ENCODE results near the gene GZMM. TPM values are rescaled to one million over a fixed set of nuclear protein-coding genes. Genes with fewer than 3 reads are reported as not detected.

GZMM gene
- total and polyA plus RNA-seq, 2 of the 13 experiments (the other 11 are each of a cell fraction or from before 2014, with no cell fraction given) = 0.07 TPM; not detected in 1

- TF ChIP-seq, protein P1, sequence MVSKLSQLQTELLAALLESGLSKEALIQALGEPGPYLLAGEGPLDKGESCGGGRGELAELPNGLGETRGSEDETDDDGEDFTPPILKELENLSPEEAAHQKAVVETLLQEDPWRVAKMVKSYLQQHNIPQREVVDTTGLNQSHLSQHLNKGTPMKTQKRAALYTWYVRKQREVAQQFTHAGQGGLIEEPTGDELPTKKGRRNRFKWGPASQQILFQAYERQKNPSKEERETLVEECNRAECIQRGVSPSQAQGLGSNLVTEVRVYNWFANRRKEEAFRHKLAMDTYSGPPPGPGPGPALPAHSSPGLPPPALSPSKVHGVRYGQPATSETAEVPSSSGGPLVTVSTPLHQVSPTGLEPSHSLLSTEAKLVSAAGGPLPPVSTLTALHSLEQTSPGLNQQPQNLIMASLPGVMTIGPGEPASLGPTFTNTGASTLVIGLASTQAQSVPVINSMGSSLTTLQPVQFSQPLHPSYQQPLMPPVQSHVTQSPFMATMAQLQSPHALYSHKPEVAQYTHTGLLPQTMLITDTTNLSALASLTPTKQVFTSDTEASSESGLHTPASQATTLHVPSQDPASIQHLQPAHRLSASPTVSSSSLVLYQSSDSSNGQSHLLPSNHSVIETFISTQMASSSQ (IDR thresholded peaks at IDR 0.05; ENCODE audit: low read depth) = no peak
- TF ChIP-seq, protein P1 (CRISPR knock-in tag; IDR thresholded peaks at IDR 0.05; ENCODE audit: borderline replicate concordance) = 0 out of 2 replicates have a peak, but pooled peaks have one; percentile 35
- no peak for TF ChIP-seq RAD51 (IDR thresholded peaks at IDR 0.05; ENCODE audit: borderline replicate concordance)
- TF ChIP-seq, protein P2, sequence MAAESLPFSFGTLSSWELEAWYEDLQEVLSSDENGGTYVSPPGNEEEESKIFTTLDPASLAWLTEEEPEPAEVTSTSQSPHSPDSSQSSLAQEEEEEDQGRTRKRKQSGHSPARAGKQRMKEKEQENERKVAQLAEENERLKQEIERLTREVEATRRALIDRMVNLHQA (CRISPR knock-in tag; IDR thresholded peaks at IDR 0.05) = no peak
- no peak; the same call in 1 of the 2 replicates for TF ChIP-seq ZNF841 (CRISPR knock-in tag; IDR thresholded peaks at IDR 0.05; ENCODE audit: borderline replicate concordance)
- 0 out of 2 replicates have a peak, but pooled peaks have one; percentile 39 for TF ChIP-seq MEIS1 (CRISPR knock-in tag; IDR thresholded peaks at IDR 0.05; ENCODE audit: borderline replicate concordance)
- no peak for TF ChIP-seq ZFX (CRISPR knock-in tag; IDR thresholded peaks at IDR 0.05; ENCODE audit: low read depth)
- TF ChIP-seq ZNF367 (CRISPR knock-in tag; IDR thresholded peaks at IDR 0.05; ENCODE audit: borderline replicate concordance) = peak; percentile 69; the same call in 1 of the 2 replicates
- no peak; the same call in 1 of the 2 replicates for TF ChIP-seq POGK (CRISPR knock-in tag; conservative IDR thresholded peaks at IDR 0.05)
- no peak for TF ChIP-seq SMAD1 (CRISPR knock-in tag; IDR thresholded peaks at IDR 0.05; ENCODE audit: borderline replicate concordance, low read depth)
- TF ChIP-seq MBD4 (IDR thresholded peaks at IDR 0.05; ENCODE audit: borderline replicate concordance, low read length) = no peak
- no peak for TF ChIP-seq DNMT1 (CRISPR knock-in tag; IDR thresholded peaks at IDR 0.05)
- TF ChIP-seq GABPB1 (CRISPR knock-in tag; IDR thresholded peaks at IDR 0.05) = peak; percentile 57; the same call in 1 of the 2 replicates
- 0 out of 2 replicates have a peak, but pooled peaks have one; percentile 28 for TF ChIP-seq ZNF235 (CRISPR knock-in tag; IDR thresholded peaks at IDR 0.05; ENCODE audit: borderline replicate concordance)
- peak; percentile 73 for TF ChIP-seq ZNF883 (CRISPR knock-in tag; IDR thresholded peaks at IDR 0.05; ENCODE audit: not compliant biosample characterization)
- TF ChIP-seq, protein P3, sequence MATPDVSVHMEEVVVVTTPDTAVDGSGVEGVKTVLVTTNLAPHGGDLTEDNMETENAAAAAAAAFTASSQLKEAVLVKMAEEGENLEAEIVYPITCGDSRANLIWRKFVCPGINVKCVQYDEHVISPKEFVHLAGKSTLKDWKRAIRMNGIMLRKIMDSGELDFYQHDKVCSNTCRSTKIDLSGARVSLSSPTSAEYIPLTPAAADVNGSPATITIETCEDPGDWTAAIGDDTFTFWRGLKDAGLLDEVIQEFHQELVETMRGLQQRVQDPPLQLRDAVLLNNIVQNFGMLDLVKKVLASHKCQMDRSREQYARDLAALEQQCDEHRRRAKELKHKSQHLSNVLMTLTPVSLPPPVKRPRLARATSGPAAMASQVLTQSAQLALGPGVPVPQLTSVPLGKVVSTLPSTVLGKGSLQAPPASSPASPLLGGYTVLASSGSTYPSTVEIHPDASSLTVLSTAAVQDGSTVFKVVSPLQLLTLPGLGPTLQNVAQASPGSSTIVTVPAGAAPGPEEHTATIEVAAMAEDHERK (CRISPR knock-in tag; IDR thresholded peaks at IDR 0.05; ENCODE audit: low read depth) = no peak
- TF ChIP-seq ZNF234 (CRISPR knock-in tag; conservative IDR thresholded peaks at IDR 0.05) = no peak
- TF ChIP-seq JDP2 (CRISPR knock-in tag; IDR thresholded peaks at IDR 0.05; ENCODE audit: borderline replicate concordance) = no peak
- TF ChIP-seq, protein P4, sequence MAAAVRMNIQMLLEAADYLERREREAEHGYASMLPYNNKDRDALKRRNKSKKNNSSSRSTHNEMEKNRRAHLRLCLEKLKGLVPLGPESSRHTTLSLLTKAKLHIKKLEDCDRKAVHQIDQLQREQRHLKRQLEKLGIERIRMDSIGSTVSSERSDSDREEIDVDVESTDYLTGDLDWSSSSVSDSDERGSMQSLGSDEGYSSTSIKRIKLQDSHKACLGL (CRISPR knock-in tag; IDR thresholded peaks at IDR 0.05) = peak; percentile 80
Measured at GRCh38 chr19:591099-591958, 47.5 kb downstream of the GZMM start (continued).

Data from HepG2 (cell line).